WERI-Rb-1 (cell line): ENCODE results near the gene ESYT2.

Source experiments
- DNase-seq: peaks from one replicate; pipeline ENCODE4 v3.0.0-alpha.2; 2020
- H3K27ac ChIP-seq: fragments of 250-450 bp; sonication (Bioruptor Pico); 2 replicates; pipeline ENCODE4 v1.5.1; 2020; ENCODE audit warnings: mild to moderate bottlenecking, moderate library complexity
- H3K27me3 ChIP-seq: fragments of 250-450 bp; sonication (Bioruptor Pico); 2 replicates; pipeline ENCODE4 v1.5.1; 2021; ENCODE audit warnings: mild to moderate bottlenecking, low read depth, moderate library complexity; ENCODE audit not compliant: insufficient read depth, severe bottlenecking
- H3K36me3 ChIP-seq: fragments of 250-450 bp; sonication (Bioruptor Pico); 2 replicates; pipeline ENCODE4 v1.5.1; 2020; ENCODE audit warnings: mild to moderate bottlenecking, moderate library complexity
- H3K4me3 ChIP-seq: 2 replicates; pipeline ENCODE4 v1.5.1; 2011; ENCODE audit warnings: low read depth, mild to moderate bottlenecking, control low read depth, low read length
- H3K9me3 ChIP-seq: fragments of 250-450 bp; sonication (Bioruptor Pico); 2 replicates; pipeline ENCODE4 v1.5.1; 2021; ENCODE audit warnings: mild to moderate bottlenecking, moderate library complexity; ENCODE audit not compliant: severe bottlenecking
- TF ChIP-seq, protein P1 (sequence below): IDR thresholded peaks from 2 replicates; pipeline ENCODE4 v1.5.1; 2011; ENCODE audit warnings: low read depth, mild to moderate bottlenecking, control low read depth, inconsistent platforms, low read length

The ESYT2 gene

DNA sequence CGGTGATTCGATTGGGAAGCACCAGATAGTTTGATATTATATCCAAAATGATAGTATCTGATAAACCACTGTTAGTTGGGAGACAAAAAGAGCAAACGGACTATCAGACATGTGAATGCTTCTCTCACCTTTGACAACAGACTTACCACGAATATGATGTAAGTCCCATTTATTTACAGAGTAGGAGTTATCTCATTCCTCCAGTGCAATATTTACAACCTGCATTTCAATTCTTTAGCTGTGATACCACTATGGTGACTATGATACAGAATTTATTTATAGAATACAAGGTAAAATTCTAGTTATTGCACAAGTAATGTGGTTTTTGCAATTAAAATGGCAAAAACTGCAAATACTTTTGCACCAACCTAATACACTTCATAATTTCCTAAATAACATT, 61.6 kb downstream of the ESYT2 start:
- H3K4me3 ChIP-seq: no peak overlapping the region
- no peaks in the 10 kb centered on the region for H3K9me3 ChIP-seq
- TF ChIP-seq, protein P1, sequence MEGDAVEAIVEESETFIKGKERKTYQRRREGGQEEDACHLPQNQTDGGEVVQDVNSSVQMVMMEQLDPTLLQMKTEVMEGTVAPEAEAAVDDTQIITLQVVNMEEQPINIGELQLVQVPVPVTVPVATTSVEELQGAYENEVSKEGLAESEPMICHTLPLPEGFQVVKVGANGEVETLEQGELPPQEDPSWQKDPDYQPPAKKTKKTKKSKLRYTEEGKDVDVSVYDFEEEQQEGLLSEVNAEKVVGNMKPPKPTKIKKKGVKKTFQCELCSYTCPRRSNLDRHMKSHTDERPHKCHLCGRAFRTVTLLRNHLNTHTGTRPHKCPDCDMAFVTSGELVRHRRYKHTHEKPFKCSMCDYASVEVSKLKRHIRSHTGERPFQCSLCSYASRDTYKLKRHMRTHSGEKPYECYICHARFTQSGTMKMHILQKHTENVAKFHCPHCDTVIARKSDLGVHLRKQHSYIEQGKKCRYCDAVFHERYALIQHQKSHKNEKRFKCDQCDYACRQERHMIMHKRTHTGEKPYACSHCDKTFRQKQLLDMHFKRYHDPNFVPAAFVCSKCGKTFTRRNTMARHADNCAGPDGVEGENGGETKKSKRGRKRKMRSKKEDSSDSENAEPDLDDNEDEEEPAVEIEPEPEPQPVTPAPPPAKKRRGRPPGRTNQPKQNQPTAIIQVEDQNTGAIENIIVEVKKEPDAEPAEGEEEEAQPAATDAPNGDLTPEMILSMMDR: no peak
- H3K27ac ChIP-seq: no peak overlapping the region
- H3K36me3 ChIP-seq: no peaks in the 10 kb centered on the region
- DNase-seq: no peak
- no peaks in the 10 kb centered on the region for H3K27me3 ChIP-seq

DNA sequence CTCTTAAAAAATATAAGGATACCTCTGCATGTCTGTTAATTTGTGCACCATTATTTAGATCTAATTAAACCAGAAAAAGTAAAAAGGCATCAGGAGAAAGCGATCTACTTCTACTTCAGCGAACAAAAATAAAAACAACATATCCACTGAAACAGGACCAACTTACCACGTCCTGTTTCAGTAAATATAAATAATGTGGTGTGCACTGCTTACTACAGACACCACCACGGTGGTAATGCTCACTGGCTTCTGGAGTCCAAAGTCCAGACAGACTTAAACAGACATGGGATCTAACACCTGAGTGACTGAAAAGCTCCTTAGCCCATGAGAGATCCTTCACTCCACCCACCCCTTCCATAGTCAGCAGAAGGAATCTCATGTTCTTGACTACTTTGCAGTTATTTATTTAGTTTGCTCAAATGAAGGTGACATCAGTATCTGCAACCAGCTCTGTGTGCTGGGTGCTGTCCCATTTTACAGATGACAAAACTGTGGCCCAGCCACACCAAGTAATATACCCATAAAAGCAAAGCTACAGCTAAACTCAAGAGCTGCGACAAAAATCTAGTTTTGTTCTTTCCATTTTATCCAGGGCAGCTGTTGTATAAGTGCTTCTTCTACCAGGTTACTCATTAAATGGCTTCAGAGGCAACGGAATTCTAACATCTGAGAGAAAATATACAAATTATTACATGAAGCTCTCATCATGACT, 62.6 kb downstream of the ESYT2 start:
- no peak for DNase-seq
- H3K27ac ChIP-seq: no peak overlapping the region
- H3K36me3 ChIP-seq: no peaks in the 10 kb centered on the region
- H3K27me3 ChIP-seq: no peaks in the 10 kb centered on the region
- no peak overlapping the region for H3K4me3 ChIP-seq
- H3K9me3 ChIP-seq: no peaks in the 10 kb centered on the region
- TF ChIP-seq, protein P1: no peak

DNA sequence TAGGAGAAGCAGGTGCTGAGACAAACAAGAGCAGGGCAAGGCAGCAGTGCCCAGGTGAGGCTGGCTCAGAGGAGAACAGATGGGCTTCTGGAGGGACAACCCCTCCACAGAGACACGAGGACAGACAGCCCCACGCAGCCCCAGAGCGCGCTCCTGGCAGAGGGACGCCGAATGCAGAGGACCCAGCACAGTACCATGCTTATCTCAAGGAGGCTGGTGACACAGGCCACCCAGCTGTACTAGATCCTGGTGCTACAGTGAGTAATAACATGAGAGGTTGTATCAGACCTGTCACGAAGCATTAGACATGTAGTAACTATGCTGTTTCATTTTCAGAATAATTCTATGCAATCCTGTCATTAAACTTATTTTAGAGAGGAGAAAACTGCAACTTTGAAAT, 64.3 kb downstream of the ESYT2 start:
- no peak for DNase-seq
- Histone ChIP-seq H3K27me3 (no peaks in the 10 kb centered on the region), H3K27ac (no peak overlapping the region), H3K36me3 (no peaks in the 10 kb centered on the region), H3K4me3 (no peak overlapping the region), H3K9me3 (no peaks in the 10 kb centered on the region)
- TF ChIP-seq, protein P1: no peak

DNA sequence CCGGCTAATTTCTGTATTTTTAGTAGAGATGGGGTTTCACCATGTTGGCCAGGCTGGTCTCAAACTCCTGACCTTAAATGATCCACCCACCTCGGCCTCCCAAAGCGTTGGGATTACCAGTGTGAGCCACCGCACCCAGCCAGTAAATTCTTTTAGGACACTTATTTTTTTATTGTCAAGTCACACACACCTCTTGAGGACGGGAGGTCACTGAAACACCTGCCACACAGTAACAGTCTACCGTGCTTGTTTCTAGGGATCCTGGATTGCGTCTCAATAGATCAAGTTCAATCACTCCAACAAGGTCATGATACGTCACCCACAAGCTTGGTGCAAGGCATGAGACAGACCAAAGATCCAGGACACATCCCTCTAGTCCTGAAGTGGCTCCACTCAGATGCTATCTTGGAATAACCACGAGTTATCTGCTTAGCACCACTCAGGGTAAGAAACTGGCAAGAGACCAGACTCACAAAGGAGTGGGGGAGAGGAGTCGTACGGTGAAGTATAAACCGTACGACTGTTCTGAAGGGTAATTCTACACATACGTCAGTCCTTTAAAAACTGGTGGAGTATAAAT, 65.8 kb downstream of the ESYT2 start:
- no peak overlapping the region for H3K4me3 ChIP-seq
- H3K27ac ChIP-seq: no peak overlapping the region
- no peaks in the 10 kb centered on the region for H3K9me3 ChIP-seq
- DNase-seq: no peak
- TF ChIP-seq, protein P1: no peak
- no peaks in the 10 kb centered on the region for H3K27me3 ChIP-seq
- no peaks in the 10 kb centered on the region; the same call in 1 of the 2 replicates for H3K36me3 ChIP-seq

DNA sequence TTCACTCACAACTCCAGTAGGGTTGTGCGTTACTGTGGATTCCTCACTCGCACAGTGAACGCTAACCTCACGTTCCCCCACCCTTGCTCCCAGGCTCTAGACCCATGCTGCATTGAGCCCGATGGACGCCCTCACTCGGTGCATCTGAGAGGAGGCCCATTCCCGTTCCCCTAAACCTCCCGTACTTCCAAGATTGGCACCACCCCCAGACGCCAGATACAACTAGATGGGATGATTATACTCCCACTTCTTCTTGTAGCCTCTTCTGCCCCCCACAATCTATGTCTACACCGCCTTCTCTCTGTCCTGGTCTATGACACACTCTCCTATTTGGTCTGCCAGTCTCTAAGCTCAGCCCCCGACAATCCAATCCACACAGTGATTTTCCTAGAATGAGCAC, 67.4 kb downstream of the ESYT2 start:
- Histone ChIP-seq H3K36me3 (no peaks in the 10 kb centered on the region; the same call in 1 of the 2 replicates), H3K9me3 (no peaks in the 10 kb centered on the region), H3K4me3 (no peak overlapping the region), H3K27ac (no peak overlapping the region), H3K27me3 (no peaks in the 10 kb centered on the region)
- TF ChIP-seq, protein P1: no peak
- no peak for DNase-seq
